ENCODE data around the gene VARS1. TPM values are rescaled to one million over a fixed set of nuclear protein-coding genes. Genes with fewer than 3 reads are reported as not detected.

VARS1 gene
- total and polyA plus RNA-seq, 2 of the 8 experiments (the other 6 are each of a cell fraction or from before 2014, with no cell fraction given): 53.5 to 162 TPM

- peaks cover 3% of the 10 kb centered on the region; the same call in 1 of the 2 replicates for H3K79me1 ChIP-seq (ENCODE audit: low read depth, low read length)
- H3K4me1 ChIP-seq (replicated peaks in 1 of 4; ENCODE audit: control insufficient read depth in 3 of 4, insufficient read depth in 4 of 4, low read length in 3 of 4): peaks cover 2 to 9% (median 6%) of the 10 kb centered on the region in 4 experiments; a peak in 4 of 7 replicates
- H4K91ac ChIP-seq (replicated peaks; ENCODE audit: insufficient read length, low read length): no peak overlapping the region
- H4K20me1 ChIP-seq (replicated peaks in 1 of 2; ENCODE audit: control insufficient read depth in 1 of 2, insufficient read depth in 2 of 2, low read length in 2 of 2): peaks cover 18 to 22% of the 10 kb centered on the region in 2 experiments
- H3K23ac ChIP-seq (ENCODE audit: insufficient read length): no peak overlapping the region
- no peaks in the 10 kb centered on the region for H3K27me3 ChIP-seq (replicated peaks in 1 of 4; ENCODE audit: control insufficient read depth in 3 of 4, extremely low read depth in 1 of 4, insufficient read depth in 3 of 4, low read length in 3 of 4)
- WGBS, 2 experiments (ENCODE audit: extremely low coverage in 1 of 2, insufficient coverage in 1 of 2, insufficient read length in 1 of 2, insufficient replicate concordance in 2 of 2, low coverage in 1 of 2, low lambda C conversion rate in 2 of 2, missing lambda C conversion rate in 1 of 2): 37% methylated on average over 12 of the region's 12 CpGs; no CpG with 5 or more reads in 1 of the 2 experiments
- peak overlapping the region; percentile 4; the same call in 1 of the 2 replicates for H3K18ac ChIP-seq (ENCODE audit: extremely low read depth, low read length)
- peak overlapping the region; percentile 70 to 99 (median 92) for H3K4me3 ChIP-seq (ENCODE audit: extremely low read depth in 1 of 4, insufficient read depth in 2 of 4, low read depth in 3 of 4, low read length in 4 of 4)
- H3K14ac ChIP-seq (ENCODE audit: insufficient read length): no peak overlapping the region
- H3K79me2 ChIP-seq (ENCODE audit: control insufficient read depth in 1 of 2, insufficient read depth in 2 of 2, low read length in 2 of 2): peaks cover 17 to 38% of the 10 kb centered on the region in 2 experiments
- H3K4ac ChIP-seq (replicated peaks; ENCODE audit: insufficient read length, low read depth, low read length): peak overlapping the region; percentile 12
- no peak for FAIRE-seq
- H2BK12ac ChIP-seq (ENCODE audit: low read depth, low read length): no peak overlapping the region
- CTCF ChIA-PET (ENCODE audit: partially characterized antibody): interaction anchor here (0.6 to 4.5 kb wide), 6 partner anchors 10 to 71 kb away, joined by 3 to 15 read pairs (median 6); partner anchors contain the start of genes HSPA1B and NEU1
- no peak overlapping the region for H2AFZ ChIP-seq (ENCODE audit: low read length)
- peaks cover 15% of the 10 kb centered on the region for H3K23me2 ChIP-seq (ENCODE audit: low read depth, low read length)
- no peak overlapping the region for H2BK120ac ChIP-seq (replicated peaks; ENCODE audit: low read depth, low read length)
- peak overlapping the region; percentile 84 to 99 for H3K4me2 ChIP-seq (ENCODE audit: insufficient read depth in 1 of 2, low read depth in 2 of 2, low read length in 2 of 2)
- no peak overlapping the region for H4K5ac ChIP-seq (ENCODE audit: insufficient read length, low read depth, low read length)
- no peak overlapping the region for H2BK15ac ChIP-seq (ENCODE audit: low read length)
- H2AK5ac ChIP-seq (ENCODE audit: low read depth, low read length): no peak overlapping the region
- POLR2A ChIA-PET (ENCODE audit: partially characterized antibody): interaction anchor here (0.7 to 11.4 kb wide), 28 partner anchors 11 to 239 kb away, joined by 3 to 189 read pairs (median 6); partner anchors contain the start of genes BAG6, C6orf47, DXO and GPANK1
- no peaks in the 10 kb centered on the region for H3K9me3 ChIP-seq (ENCODE audit: insufficient read depth in 2 of 2, low read depth in 1 of 2, low read length in 1 of 2)
- TF ChIP-seq POLR2A (IDR thresholded peaks at IDR 0.05; ENCODE audit: control extremely low read depth in 1 of 2, low read depth in 2 of 2, low read length in 2 of 2) (peak in 1 of 2 experiments; percentile 42; a peak in 1 of 3 replicates), BCL11A (IDR thresholded peaks at IDR 0.05; ENCODE audit: low read depth in 2 of 2, low read length in 2 of 2) (no peak), MAFK (IDR thresholded peaks at IDR 0.05; ENCODE audit: low read depth, low read length) (no peak), TAF1 (IDR thresholded peaks at IDR 0.05; ENCODE audit: low read depth, low read length) (no peak), ZNF274 (IDR thresholded peaks at IDR 0.05; ENCODE audit: borderline replicate concordance, extremely low read depth, low read length) (no peak), CHD1 (IDR thresholded peaks at IDR 0.05; ENCODE audit: low read depth, low read length) (no peak), SIN3A (conservative IDR thresholded peaks at IDR 0.05 in 1 of 2, IDR thresholded peaks at IDR 0.05 in 1 of 2; ENCODE audit: low read depth in 1 of 2, low read length in 2 of 2) (0 out of 4 replicates have a peak, but pooled peaks of 1 of the 2 experiments have one; percentile 22)
- DNase-seq (ENCODE audit: low read depth in 1 of 2, low spot score in 2 of 2): no peak
- peaks cover 34 to 62% (median 48%) of the 10 kb centered on the region in 4 experiments for H3K36me3 ChIP-seq (ENCODE audit: control insufficient read depth in 2 of 4, insufficient read depth in 4 of 4, low read length in 3 of 4)
- H4K8ac ChIP-seq (ENCODE audit: extremely low read depth, insufficient read depth, low read length): no peak overlapping the region
- H2BK20ac ChIP-seq (ENCODE audit: low read length): no peak overlapping the region
- peak overlapping the region; percentile 2; the same call in 1 of the 2 replicates for H3K27ac ChIP-seq (ENCODE audit: low read depth, low read length)
- 0 out of 2 replicates have a peak overlapping the region, but pooled peaks have one; percentile 32 for H2BK5ac ChIP-seq (ENCODE audit: low read depth, low read length)
- H3K9ac ChIP-seq (replicated peaks in 1 of 4; ENCODE audit: extremely low read depth in 1 of 4, low read depth in 3 of 4, low read length in 3 of 4): peak overlapping the region; percentile 58 to 96 (median 84)
- peak overlapping the region; percentile 79 for H3K56ac ChIP-seq (replicated peaks; ENCODE audit: insufficient read length, low read depth, low read length)
Measured at GRCh38 chr6:31836474-31837368, 41.2 kb upstream of the VARS1 start.
